ENCODE data around the gene MTCP1.

GRCh38 chrX:155070038-155070437 is 898 bp downstream of the MTCP1 start:
- TF ChIP-seq CTCF (conservative IDR thresholded peaks at IDR 0.05): no peak
- no peak for TF ChIP-seq EZH2 (IDR thresholded peaks at IDR 0.05; ENCODE audit: low read depth)
